ENCODE measurements around the gene ECE1. TPM values are rescaled to one million over a fixed set of nuclear protein-coding genes. Genes with fewer than 3 reads are reported as not detected.

Gene ECE1
- total and polyA plus RNA-seq, 2 of the 4 experiments (the other 2 are of a cell fraction): 61.8 to 124 TPM

DNA sequence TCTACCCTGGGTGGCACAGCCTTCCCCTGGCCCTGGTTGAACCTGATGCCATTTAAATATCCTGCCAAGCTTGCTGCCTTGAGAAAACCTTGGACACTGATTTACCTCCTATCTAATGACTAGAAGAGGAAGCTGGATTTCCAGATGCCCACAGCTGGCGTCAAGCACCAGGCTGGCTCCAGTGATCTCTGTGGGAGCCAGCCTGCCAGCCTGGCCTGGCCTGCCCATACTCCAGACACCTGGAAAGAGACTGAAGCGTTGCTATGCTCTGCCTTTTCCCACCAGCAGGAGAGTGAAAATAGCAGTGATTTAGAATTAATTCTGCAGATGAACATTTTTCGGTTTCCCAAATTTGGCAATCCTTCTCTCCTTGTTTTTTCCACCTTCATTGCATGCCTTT is 102.0 kb downstream of the ECE1 start:
- no peaks in the 10 kb centered on the region for H3K4me1 ChIP-seq (ENCODE audit: control insufficient read depth, insufficient read depth, low read length)
- H3K36me3 ChIP-seq (ENCODE audit: control insufficient read depth, insufficient read depth, low read length): no peaks in the 10 kb centered on the region
- H3K9ac ChIP-seq (ENCODE audit: low read depth, low read length): no peak overlapping the region
- H2BK5ac ChIP-seq (ENCODE audit: low read depth, low read length, poor library complexity, severe bottlenecking): no peak overlapping the region
- no TSS peak for BruUV-seq (replicated peaks)
- ChIA-PET POLR2A (ENCODE audit: unreplicated experiment) (no interaction called here), CTCF (interaction anchor here (3.1 kb wide), 1 partner anchor 491 kb away, joined by 13 read pairs; no protein-coding TSS in a partner anchor)
- H2BK20ac ChIP-seq (ENCODE audit: low read depth, low read length): no peak overlapping the region
- no peak for ATAC-seq (ENCODE audit: low read depth)
- no peak overlapping the region for H2AK5ac ChIP-seq (ENCODE audit: low read depth, low read length)
- H3K4me3 ChIP-seq (ENCODE audit: insufficient read depth, low read depth, low read length): no peak overlapping the region
- H3K18ac ChIP-seq (ENCODE audit: low read depth, low read length): no peak overlapping the region
- in situ Hi-C loops (cut with MboI; ENCODE audit: low sequenced_read_pairs): no loop called here
- no peak overlapping the region for H3K23ac ChIP-seq (ENCODE audit: low read depth, low read length)
- no peak overlapping the region for H2AK9ac ChIP-seq (replicated peaks; ENCODE audit: low read depth, low read length, poor library complexity)
- H3K27ac ChIP-seq (ENCODE audit: insufficient read depth, low read length): no peak overlapping the region
- H4K91ac ChIP-seq (ENCODE audit: insufficient read depth, low read depth, low read length): no peak overlapping the region
- no peak overlapping the region for H2BK15ac ChIP-seq (ENCODE audit: low read depth, low read length)
- no peak overlapping the region for H3K56ac ChIP-seq (ENCODE audit: extremely low read depth, insufficient read depth, low read length)
- H4K5ac ChIP-seq (ENCODE audit: low read depth, low read length): no peak overlapping the region
- no peaks in the 10 kb centered on the region for H4K20me1 ChIP-seq (ENCODE audit: insufficient read depth, low read length)
- dilution Hi-C loops (cut with HindIII; ENCODE audit: low sequenced_read_pairs, unreplicated experiment): no loop called here
- H3K9me1 ChIP-seq (ENCODE audit: insufficient read depth, low read length): 0 out of 2 replicates have a peak, but pooled peaks cover 4% of the 10 kb centered on the region
- H2BK120ac ChIP-seq (ENCODE audit: low read depth, low read length): no peak overlapping the region
- H4K8ac ChIP-seq (ENCODE audit: low read depth in 2 of 2, low read length in 2 of 2): no peak overlapping the region
- no peak overlapping the region for H3K4ac ChIP-seq (ENCODE audit: low read depth, low read length)
- TF ChIP-seq RCOR1 (IDR thresholded peaks at IDR 0.05; ENCODE audit: insufficient replicate concordance, low read length): no peak
- TF ChIP-seq RAD21 (IDR thresholded peaks at IDR 0.05; ENCODE audit: low read length): no peak
- TF ChIP-seq, protein P1, sequence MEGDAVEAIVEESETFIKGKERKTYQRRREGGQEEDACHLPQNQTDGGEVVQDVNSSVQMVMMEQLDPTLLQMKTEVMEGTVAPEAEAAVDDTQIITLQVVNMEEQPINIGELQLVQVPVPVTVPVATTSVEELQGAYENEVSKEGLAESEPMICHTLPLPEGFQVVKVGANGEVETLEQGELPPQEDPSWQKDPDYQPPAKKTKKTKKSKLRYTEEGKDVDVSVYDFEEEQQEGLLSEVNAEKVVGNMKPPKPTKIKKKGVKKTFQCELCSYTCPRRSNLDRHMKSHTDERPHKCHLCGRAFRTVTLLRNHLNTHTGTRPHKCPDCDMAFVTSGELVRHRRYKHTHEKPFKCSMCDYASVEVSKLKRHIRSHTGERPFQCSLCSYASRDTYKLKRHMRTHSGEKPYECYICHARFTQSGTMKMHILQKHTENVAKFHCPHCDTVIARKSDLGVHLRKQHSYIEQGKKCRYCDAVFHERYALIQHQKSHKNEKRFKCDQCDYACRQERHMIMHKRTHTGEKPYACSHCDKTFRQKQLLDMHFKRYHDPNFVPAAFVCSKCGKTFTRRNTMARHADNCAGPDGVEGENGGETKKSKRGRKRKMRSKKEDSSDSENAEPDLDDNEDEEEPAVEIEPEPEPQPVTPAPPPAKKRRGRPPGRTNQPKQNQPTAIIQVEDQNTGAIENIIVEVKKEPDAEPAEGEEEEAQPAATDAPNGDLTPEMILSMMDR (conservative IDR thresholded peaks at IDR 0.05; ENCODE audit: low read depth, low read length): no peak
- no peak for TF ChIP-seq BHLHE40 (IDR thresholded peaks at IDR 0.05; ENCODE audit: low read depth, low read length)
- no peak for TF ChIP-seq RFX5 (IDR thresholded peaks at IDR 0.05; ENCODE audit: low read depth, low read length)
- no peak for TF ChIP-seq USF2 (IDR thresholded peaks at IDR 0.05; ENCODE audit: low read depth, low read length)
- TF ChIP-seq, protein P2, sequence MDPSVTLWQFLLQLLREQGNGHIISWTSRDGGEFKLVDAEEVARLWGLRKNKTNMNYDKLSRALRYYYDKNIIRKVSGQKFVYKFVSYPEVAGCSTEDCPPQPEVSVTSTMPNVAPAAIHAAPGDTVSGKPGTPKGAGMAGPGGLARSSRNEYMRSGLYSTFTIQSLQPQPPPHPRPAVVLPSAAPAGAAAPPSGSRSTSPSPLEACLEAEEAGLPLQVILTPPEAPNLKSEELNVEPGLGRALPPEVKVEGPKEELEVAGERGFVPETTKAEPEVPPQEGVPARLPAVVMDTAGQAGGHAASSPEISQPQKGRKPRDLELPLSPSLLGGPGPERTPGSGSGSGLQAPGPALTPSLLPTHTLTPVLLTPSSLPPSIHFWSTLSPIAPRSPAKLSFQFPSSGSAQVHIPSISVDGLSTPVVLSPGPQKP (IDR thresholded peaks at IDR 0.05; ENCODE audit: borderline replicate concordance, low read depth, low read length): no peak
- TF ChIP-seq CEBPB (IDR thresholded peaks at IDR 0.05; ENCODE audit: low read depth, low read length): no peak
- no peak for TF ChIP-seq CHD1 (IDR thresholded peaks at IDR 0.05; ENCODE audit: low read depth, low read length)
- no peak for TF ChIP-seq POLR2A (IDR thresholded peaks at IDR 0.05; ENCODE audit: low read depth, low read length)
- TF ChIP-seq MAFK (IDR thresholded peaks at IDR 0.05; ENCODE audit: low read depth, low read length): no peak
- intact Hi-C loops (cut with micrococcal nuclease): no loop called here
- no peaks in the 10 kb centered on the region for H3K27me3 ChIP-seq (ENCODE audit: control insufficient read depth, insufficient read depth, low read length)
- no peaks in the 10 kb centered on the region for H3K79me1 ChIP-seq (ENCODE audit: low read depth in 1 of 2, low read length in 2 of 2)
- WGBS, 2 experiments (ENCODE audit: extremely low coverage in 2 of 2, insufficient read length in 1 of 2): 100% methylated on average over 1 of the region's 3 CpGs; no CpG with 5 or more reads in 1 of the 2 experiments
- no peak overlapping the region for H2AFZ ChIP-seq (replicated peaks; ENCODE audit: low read length, poor library complexity)
- DNase-seq: no peak
- no peaks in the 10 kb centered on the region for H3K9me3 ChIP-seq (ENCODE audit: control insufficient read depth, insufficient read depth, low read length)
- no peak overlapping the region for H3K14ac ChIP-seq (replicated peaks; ENCODE audit: low read depth, low read length)
- no peak overlapping the region for H3K4me2 ChIP-seq (ENCODE audit: low read depth, low read length)

Measured in IMR-90 (cell line).